Kidney tubule cell (primary cell): ENCODE data around the gene FEN1.
A peak's percentile ranks its signal among the peaks of the same experiment; 100 is the strongest.

Experiments used
- DNase-seq: peaks from one replicate; pipeline ENCODE4 v3.0.0-alpha.2; 2018; ENCODE audit warnings: low spot score

The FEN1 gene

DNA sequence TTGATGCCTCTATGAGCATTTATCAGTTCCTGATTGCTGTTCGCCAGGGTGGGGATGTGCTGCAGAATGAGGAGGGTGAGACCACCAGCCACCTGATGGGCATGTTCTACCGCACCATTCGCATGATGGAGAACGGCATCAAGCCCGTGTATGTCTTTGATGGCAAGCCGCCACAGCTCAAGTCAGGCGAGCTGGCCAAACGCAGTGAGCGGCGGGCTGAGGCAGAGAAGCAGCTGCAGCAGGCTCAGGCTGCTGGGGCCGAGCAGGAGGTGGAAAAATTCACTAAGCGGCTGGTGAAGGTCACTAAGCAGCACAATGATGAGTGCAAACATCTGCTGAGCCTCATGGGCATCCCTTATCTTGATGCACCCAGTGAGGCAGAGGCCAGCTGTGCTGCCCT lies 2.7 kb downstream of the FEN1 start:
- DNase-seq, result no peak

DNA sequence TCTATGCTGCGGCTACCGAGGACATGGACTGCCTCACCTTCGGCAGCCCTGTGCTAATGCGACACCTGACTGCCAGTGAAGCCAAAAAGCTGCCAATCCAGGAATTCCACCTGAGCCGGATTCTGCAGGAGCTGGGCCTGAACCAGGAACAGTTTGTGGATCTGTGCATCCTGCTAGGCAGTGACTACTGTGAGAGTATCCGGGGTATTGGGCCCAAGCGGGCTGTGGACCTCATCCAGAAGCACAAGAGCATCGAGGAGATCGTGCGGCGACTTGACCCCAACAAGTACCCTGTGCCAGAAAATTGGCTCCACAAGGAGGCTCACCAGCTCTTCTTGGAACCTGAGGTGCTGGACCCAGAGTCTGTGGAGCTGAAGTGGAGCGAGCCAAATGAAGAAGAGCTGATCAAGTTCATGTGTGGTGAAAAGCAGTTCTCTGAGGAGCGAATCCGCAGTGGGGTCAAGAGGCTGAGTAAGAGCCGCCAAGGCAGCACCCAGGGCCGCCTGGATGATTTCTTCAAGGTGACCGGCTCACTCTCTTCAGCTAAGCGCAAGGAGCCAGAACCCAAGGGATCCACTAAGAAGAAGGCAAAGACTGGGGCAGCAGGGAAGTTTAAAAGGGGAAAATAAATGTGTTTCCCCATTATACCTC lies 3.3 kb downstream of the FEN1 start:
- no peak for DNase-seq

DNA sequence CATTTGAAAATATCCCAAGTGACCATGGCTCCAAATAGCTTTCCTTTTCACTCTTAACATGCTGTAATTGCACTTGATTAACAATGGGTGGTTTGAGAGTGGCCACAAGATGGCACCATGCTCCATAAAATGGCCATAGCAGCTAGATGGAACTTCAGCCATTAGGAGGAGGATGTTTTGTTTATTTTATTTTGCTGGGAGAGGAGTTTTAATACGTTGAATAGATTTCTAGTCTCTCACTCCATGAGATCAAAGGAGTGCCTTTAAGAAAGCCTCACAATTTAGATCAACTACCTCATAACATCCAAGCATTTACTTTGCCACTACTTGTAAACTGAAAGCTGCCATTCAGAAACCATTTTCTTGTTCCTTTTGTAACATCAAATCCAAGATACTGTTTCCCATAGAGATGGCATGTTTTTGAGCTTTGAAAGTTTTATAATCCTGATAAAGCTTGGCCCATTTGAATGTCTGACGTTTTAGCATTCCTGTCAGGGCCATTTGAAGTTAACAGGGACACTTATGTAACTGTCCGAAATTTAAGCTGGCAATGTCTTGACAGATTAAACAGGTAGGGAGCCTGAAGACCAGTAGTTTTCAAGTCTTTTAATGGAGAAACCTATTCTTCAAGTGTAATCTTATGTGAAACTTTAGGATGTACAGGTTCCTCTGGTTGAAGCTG lies 4.7 kb downstream of the FEN1 start:
- DNase-seq, result peak; percentile 76

DNA sequence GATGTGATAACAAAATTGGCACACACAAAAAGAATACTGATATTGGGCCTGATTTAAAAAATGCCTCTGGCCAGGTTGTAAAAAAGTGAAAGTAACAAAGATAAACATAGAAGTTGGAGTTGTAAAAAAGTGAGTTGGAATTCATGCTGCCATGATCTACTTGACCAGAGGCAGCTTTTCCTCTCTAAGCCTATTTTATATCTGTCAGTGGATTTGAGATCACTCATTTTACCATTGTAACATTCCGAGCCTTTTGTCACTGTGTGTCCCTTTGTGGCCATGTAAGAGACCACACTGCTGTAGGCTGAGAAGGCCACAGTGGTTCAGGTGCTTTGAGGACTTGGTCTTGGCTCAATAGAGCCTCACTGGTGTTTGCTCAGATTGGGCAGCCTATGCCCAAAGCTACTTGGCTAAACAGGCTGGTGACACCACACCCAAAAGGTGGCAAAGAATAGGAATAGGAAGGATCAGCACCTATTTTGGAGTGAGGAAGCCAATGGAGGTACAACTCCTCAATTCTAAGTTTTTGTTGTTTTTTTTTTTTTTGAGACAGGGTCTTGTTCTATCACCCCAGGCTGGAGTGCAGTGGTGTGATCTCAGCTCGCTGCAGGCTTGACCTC lies 7.1 kb downstream of the FEN1 start:
- no peak for DNase-seq

DNA sequence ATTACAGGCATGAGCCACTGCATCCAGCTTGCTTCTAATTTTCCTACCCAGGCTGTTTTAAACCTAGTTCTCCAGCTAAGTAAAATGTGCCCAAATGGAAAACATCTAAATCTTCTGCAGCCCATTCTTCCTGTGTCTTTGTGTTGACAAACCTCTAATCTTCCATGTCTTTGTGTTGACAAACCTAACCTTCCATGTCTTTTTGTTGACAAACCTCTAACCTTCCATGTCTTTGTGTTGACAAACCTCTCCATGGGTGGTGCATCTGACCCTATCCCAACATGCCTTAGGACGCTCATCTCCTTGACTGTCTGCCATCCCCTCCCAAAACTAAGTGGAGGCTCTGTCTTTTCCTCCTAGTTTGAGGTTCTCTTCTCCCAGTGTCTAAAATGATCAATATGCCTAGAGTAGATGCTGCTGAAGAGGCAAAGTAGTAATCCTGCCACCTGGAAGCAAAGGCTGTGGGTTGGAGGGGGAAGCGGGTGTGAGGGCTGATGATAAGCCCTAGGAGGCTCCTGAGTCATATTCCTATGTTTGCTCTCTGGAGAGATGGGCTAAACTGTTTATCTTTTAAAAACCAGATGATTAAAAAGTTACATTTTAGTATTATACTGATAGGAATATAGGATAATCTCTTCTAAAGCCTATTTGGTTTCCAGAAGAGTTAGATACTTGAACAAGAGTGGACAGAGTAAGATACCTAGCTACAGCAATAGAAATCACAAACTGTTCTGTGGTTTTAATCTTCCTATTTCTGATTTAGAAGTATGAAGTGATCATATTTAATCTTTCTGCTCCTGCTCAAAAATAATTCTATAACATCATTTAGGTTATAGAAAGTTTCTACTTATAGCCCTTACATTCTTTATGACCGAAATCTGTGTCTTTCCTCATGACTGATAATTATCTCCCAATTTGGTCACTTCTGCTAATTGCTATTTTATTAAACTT lies 7.9 kb downstream of the FEN1 start:
- DNase-seq, result no peak

DNA sequence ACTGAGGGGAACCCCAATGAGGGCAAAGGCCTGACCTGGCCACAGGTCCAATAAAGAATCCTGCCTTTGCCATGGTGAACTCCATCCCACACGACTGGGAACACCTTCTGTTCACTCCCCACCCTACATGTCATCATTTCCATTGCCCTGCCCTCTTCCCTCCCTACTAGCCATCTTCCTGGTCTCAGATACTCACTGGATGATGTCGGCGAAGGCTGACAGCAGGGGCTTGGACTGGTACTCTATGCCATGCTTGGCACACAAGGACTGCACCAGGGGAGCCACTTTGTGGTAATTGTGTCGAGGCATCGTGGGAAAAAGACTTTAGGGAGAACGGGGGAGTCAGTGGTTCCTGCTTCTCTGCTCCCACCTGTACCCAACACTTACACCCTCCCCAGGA lies 9.9 kb downstream of the FEN1 start:
- DNase-seq, result no peak

DNA sequence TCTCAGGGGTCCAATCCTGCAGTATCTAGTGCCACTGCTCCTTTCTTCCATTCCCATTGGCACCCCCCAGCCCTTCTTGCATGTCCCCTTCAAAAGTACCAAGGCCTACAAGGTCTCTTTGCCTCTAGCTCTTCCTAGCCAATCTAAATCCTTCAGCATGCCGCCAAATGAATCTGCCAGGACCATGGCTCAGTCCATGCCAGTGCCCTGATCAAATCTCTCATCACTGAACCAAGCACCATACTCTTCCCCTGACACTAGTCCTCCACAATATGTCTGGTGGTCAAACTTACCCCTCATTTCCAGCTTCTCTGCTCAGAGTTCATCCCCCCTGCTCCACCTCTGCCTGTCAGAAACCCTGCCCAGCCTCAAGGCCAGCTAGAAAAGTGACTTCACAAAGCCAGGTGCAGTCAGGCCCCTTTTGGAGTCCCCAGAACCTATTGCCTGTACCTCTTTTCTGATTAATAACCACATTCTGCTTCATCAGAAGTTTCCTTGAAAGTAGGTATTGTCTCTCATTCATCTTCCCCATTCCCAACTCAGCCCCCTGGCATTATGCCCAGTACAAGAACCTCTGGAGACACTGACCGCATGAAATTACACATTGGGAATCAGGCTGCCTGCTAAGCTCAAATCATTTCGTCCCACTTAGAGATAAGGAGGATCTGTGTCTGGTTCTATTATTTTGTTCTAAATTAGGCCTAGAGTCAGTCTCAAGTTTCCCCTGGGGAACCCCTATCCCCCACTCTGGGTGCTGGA lies 11.4 kb downstream of the FEN1 start:
- no peak for DNase-seq

DNA sequence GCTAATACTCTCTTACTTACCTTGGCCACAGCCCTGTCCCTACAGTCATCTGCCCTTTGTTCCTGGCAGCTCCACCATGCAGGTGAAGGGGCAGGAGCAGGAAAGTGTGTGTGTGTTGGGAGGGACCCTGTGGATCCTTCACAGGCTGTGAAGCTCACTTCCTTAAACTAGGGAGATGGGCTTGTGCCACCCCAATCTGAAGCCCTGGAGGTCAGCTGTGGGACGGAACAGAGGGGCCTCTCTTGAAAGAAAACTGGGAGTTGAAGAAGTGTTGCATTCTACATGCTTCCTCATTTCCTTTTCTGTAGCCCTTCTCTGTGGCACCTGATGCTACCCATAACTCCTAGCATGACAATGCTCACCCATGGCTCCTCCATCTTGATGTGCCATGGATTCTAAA lies 12.4 kb downstream of the FEN1 start:
- DNase-seq, result no peak

DNA sequence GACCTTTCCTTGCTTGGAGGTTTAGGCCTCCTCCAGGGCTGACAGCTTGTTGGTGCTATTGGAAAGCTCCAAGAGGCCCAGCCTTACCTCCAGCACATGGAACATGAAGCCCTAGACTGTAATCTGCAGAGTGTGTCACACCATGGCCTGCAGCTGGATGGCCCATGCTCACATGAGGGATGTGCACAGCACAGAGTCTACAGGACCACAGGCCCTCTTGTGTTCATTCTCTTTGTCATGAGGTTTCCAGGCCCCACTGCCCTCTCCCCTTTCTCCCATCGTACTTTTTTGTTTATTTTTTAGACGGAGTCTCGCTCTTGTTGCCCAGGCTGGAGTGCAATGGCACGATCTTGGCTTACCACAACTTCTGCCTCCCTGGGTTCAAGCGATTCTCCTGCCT lies 14.1 kb downstream of the FEN1 start:
- DNase-seq, result no peak

DNA sequence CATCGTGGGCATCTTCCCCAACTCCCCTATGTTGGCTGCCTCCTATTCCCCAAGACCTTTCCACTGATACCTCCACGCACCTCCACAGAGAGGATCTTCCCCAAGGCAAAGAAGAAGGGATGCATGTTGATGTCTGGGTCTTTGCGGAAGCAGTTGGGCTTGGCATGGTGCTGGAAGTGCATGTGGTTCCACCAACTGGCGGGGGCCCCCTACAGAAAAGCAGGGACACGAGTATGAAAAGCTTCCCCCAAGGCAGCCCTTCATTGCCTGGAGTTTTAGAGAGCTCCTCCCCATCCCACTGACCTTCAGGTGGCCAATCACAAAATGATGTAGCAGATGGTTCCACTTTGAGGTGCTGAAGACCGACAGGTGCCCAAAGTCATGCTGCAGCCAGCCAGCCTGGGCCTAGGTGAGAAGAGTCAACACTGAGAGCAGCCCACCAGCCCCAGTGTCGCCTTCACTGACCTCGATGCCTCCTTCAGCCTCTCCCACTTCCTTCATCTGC lies 18.0 kb downstream of the FEN1 start:
- DNase-seq, result no peak

DNA sequence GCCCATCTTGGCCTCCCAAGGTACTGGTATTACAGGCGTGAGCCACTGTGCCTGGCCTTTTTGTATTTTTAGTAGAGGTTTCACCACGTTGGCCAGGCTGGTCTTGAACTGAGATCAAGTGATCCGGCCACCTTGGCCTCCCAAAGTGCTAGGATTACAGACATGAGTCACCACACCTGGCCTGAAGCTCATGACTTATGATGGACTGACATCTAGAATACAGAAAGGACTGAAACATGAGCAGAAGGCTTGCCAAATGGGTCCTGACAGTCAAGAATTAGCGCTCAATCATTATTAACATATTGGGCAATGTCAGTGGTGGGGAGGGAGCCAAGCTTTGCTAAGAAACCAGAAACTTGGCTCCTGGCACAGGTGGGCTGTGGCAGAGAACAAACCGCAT lies 19.1 kb downstream of the FEN1 start:
- no peak for DNase-seq

DNA sequence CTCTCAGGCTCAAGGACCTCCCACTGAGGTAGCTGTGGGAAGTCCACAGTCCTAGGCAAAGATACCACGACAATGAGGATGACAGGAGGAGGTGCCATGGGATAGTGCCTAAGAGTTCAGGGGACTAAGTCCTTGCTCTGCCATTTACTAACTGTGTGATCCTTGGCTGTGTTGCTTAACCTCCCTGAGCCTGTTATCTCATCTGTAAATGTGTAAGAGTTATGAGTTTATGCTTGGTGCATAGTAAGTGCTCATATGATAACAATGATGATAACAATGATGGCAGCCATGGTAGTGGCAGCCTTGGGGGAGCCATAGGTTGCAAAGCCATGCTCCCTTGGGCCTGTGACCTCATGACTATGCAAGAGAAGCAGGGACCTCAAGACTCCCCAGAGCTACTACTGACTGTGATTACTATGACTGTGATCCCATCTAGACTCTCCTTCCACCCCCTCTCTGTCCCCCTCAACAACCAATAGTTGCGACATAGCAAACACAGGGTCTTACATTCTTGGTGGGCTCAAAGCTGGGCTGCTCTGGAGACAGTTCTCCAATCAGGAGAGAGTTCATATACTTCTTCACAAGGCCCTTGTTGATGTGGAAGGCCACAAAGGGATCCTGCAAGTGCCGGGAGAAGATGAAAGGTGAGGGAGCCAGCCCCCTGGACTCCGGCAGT lies 20.2 kb downstream of the FEN1 start:
- no peak for DNase-seq

DNA sequence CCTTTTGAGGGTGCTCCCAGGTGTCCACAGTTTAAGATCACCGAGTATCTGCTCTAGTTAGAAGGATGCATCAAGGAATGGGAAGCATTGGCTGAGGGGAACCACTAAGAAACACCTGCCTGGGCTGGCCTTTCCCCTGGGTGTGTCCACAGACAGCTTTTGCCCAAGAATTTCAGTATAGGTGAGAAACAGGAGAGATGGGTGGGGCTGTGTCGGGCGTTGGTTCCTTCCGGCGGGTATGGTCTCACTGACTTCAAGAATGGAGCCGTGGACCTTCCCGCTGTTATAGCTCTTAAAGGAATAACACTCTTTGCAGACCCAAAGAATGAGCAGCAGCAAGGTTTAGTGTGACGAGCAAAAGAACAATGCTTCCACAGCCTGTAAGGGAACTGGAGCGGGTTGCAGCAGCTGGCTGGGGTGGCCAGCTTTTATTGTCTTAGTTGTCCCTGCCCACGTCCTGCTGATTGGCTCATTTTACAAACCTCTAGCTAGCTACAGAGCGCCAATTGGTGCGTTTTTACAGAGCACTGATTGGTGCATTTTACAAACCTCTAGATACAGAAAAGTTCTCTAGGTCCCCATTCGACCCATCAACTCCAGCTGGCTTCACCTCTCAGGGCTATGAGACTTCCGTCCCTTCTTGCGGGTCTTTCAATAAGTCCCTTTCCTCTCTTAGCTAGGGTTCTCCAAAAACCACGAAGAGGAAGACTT lies 21.7 kb downstream of the FEN1 start:
- peak; percentile 52 for DNase-seq

DNA sequence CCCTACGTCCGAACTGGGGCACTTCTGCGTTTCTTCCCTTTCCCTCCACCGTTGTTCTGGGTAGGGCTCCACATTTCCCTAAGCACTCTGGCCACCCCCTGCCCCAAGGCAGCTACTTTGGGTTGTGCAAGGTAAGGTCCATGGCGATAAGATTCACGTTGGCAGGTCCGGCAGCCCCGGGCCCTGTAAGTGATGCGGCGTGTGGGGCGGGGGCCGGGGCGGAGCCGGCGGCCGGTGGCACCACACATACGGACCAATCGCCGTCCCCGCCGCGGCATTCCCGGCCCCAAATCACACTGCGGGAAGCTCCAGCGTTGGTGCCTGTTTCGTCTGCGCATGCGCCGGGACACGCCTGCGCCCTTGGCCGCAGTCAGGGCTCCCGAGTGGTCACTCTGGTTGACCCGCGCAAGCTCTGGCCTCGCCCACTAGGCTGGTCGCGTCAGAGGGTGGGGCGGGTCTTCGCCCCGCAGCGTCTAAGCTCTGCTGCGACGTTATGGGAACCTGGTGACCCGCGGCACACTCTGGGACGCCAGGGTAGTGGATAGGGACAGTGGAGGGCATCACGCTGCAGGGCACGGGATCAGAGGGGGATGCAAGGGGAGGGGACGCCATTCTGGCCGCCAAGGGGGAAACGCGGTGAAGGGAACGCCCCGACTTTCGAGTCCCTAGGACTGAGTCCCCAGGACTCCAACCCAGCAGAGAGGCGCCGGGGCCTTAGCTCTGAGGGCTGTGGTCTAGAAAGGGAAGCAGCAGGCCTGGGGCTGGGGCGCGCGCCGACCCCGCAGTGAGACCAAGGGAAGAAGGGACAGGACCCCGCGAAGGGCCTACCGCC lies 22.5 kb downstream of the FEN1 start:
- DNase-seq, result peak; percentile 97

DNA sequence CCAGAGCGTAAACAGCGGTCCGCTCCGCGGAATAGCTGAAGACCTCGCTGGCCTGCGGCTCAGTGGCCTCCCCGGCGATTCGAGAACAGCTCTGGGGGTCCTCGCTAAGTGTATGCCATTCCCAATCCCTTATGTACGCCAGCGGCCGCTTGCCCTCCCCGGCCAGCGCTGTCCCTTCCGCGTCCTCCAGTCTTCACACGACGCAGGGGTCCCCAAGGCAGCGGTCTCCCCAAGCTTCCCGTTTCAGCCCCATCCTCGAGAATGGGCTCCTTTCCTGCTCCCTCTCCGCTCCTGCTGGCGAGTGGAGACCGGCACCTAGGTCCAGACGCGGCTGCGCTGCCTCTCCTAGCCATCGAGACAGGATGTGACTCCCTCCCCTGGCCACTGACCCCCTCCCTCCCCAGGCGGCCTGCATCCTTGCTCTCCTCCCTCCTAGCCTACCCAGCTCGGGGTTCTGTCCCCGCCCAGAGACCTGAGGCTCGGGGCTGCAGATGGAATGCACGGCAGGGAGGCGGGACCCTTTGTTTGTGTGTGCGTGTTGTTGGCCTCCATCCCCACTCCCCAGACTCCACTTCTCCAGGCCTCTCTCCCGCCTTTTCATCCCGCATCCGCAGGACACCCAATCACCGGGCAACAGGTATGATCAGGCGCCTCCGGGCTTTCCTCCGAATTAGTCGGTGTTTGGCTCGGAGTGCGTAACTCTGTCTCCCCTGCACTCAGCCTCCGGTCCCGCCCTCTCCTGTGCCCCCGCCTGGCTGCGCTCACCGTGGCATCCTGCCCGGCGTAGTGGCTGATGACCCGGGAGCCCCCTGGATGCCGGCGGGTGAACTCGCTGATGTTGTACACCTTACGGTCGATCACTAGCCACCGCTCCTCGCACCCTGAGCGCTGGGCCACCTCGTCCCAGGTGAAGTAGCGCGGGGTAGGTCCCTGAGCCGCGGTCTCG lies 23.4 kb downstream of the FEN1 start:
- DNase-seq, result peak; percentile 85

DNA sequence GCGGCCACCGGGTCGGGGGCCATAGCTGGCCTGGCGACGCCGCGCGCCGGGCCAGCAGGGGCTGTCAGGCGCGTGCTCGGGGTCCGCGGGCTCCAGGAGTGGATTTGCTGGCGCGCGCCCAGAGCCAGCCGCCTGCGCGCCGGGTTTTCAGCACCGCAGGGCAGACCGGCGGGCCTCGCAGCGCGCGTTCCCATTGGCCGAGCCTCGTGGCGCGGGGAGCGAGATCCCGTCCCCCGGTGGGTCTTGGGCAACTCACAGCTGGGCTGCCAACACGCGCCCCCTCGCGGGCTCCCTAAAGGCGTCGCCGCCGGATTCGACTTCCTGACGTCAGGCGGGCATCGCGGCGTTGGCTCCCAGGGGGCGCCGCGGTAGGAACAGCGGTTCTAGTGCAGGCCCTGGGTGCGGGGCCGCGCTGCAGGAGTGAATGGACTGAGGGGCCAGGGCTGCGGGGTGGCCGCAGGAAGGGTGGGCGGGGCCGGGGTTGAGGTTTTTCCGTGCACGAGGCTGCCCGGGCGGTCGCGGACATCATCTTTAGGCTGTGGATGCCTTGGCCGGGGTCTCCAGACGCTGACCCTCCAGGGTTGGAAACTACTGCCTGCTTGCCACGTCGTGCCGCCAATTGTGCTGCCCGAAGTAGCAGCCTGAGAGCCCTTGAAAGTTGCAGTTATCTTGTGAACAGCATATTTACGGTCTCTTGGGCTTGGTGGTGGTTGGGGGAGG lies 24.2 kb downstream of the FEN1 start, which contains the start of gene FADS1:
Gene FADS1, minus strand, starts transcription at position 268 of the 720 bp plus-strand sequence. Its CDS starts 74 bp downstream, at position 194.
- peak; percentile 94 for DNase-seq

DNA sequence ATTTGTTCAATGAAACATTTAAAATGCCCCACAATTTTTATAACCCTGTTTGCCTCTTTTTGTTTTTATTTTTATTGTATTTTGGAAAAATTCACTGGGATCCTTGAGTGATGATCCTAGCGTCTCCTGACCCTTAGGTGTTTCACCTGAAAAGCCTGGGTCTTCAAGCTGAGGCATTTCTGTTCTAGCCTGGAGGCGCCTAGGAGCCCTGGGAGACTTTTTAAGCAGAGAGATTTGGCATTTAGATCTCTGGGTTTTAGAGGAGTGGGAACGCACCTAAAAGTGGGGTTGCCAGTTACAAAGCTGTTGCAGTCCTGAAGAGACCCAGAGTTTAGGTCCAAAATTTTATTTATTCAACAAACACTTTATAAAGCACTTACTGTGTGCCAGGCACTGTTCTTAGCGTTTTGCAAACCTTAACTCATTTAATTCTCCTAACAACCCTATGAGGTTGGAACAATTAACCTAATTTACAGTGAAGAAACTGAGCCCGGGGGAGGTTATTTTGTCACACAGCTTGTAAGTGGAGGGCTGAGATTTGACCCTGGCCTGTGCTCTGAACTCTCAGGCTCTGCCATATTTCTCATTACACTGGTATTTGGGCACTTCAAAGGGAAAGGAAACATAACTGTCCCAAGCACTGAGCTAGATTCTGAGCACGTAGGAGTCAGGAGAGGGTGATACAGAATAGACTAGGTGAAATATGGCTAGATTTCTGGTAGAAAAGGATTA lies 24.9 kb downstream of the FEN1 start:
- DNase-seq, result no peak
